Epithelial cell of proximal tubule (primary cell): ENCODE results near the gene AKAP6. TPM values are rescaled to one million over a fixed set of nuclear protein-coding genes. Genes with fewer than 3 reads are reported as not detected.

Source experiments
- DNase-seq: peaks from one replicate; pipeline ENCODE4 v3.0.0-alpha.2; 2011; ENCODE audit warnings: low read depth
- H3K4me3 ChIP-seq: 2 replicates; pipeline ENCODE4 v1.5.1; 2011; ENCODE audit warnings: low read depth, mild to moderate bottlenecking, low read length
- CTCF ChIP-seq: conservative IDR thresholded peaks from 2 replicates; pipeline ENCODE4 v1.5.1; 2012; ENCODE audit warnings: low read depth, mild to moderate bottlenecking, low read length
- total RNA-seq: library from RNA; depleted of rRNA; stranded (reverse); fragments of >200 nt; gene quantifications from 2 replicates; pipeline ENCODE4 v1.2.3, GENCODE V29; 2015

Gene AKAP6
- total RNA-seq, 1 donor from 2014 or later: 4.6 TPM

GRCh38 chr14:32352631-32353030, 23.5 kb downstream of the AKAP6 start:
- no peak for TF ChIP-seq CTCF
- DNase-seq: no peak
- H3K4me3 ChIP-seq: no peak overlapping the region

GRCh38 chr14:32354716-32355115, 25.6 kb downstream of the AKAP6 start:
- no peak for DNase-seq
- H3K4me3 ChIP-seq: no peak overlapping the region
- TF ChIP-seq CTCF: no peak

GRCh38 chr14:32358781-32359180, 29.7 kb downstream of the AKAP6 start:
- TF ChIP-seq CTCF: no peak
- no peak overlapping the region for H3K4me3 ChIP-seq
- DNase-seq: no peak

- no peak for TF ChIP-seq CTCF
- H3K4me3 ChIP-seq: no peak overlapping the region
- DNase-seq: no peak
Observed at GRCh38 chr14:32361674-32362073, 32.6 kb downstream of the AKAP6 start.

- no peak overlapping the region for H3K4me3 ChIP-seq
- TF ChIP-seq CTCF: no peak
Observed at GRCh38 chr14:32363761-32364160, 34.7 kb downstream of the AKAP6 start.

GRCh38 chr14:32364941-32365340, 35.8 kb downstream of the AKAP6 start:
- DNase-seq: no peak
- no peak for TF ChIP-seq CTCF

More at GRCh38 chr14:32363761-32364160, 34.7 kb downstream of the AKAP6 start:
- DNase-seq: no peak

GRCh38 chr14:32366256-32366879, 37.3 kb downstream of the AKAP6 start:
- DNase-seq: no peak
- peak; percentile 45 for TF ChIP-seq CTCF

More at GRCh38 chr14:32364941-32365340, 35.8 kb downstream of the AKAP6 start:
- H3K4me3 ChIP-seq: no peak overlapping the region

More at GRCh38 chr14:32366256-32366879, 37.3 kb downstream of the AKAP6 start:
- no peak overlapping the region for H3K4me3 ChIP-seq
